ENCODE data around the gene BFAR. TPM values are rescaled to one million over a fixed set of nuclear protein-coding genes. Genes with fewer than 3 reads are reported as not detected.
"Not testable (repeated sequence)": the region's sequence is repeated elsewhere in the genome, so short reads cannot be mapped to it uniquely, and the experiment has no call there.

BFAR gene
- total RNA-seq, 1 donor from 2014 or later: 36.3 TPM

DNA sequence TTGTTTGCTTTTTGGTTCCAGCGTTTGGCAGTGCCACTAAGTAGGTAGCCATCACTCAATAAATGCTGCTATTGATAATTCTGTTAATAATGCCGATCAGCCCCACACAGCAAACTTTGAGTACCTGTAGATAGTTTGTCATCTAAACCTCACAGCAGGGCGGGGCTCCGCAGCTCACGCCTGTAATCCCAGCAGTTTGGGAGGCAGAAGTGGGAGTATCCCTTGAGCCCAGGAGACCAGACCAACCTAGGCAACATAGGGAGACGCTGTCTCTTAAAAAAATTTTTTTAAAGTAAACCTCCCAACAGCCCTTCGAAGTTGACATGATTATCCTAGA, 1.6 kb downstream of the BFAR start:
- intact Hi-C loops (cut with micrococcal nuclease): no loop called here
- DNase-seq (no peak), ATAC-seq (no peak)

DNA sequence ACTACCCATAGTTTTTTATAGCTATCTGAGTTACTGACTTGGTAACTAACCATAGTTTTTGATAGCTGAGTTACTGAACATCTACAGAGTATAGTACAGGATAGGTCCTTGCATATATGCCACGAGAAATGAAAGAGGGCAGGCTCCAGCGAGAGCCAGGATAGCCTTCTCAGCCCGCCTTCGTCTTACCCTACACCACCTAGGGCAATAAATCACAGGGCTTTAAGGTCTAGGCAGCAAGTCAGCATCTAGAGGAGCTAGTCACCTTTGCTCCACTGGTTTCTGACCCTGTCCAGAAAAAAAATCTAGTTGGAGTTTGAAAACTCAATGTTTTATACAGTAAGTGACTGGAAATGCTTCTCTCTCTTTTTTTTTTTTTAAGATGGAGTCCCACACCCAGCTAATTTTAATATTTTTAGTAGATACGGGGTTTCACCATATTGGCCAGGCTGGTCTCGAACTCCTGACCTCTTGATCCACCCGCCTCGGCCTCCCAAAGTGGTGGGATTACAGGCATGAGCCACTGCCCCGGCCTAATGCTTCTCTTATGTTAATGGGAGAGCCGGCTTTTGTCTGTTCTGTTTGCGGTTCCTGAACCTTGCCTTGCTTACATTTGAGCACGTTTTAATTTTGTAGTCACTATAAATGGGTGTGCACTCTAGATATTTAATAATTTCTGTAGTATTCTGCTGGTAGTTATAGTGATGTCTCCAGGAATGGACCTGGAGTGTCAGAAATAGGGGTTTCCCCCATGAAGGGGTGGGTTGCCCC, 2.8 kb downstream of the BFAR start:
- intact Hi-C loops (cut with micrococcal nuclease): no loop called here
- ATAC-seq (no peak), DNase-seq (no peak)

DNA sequence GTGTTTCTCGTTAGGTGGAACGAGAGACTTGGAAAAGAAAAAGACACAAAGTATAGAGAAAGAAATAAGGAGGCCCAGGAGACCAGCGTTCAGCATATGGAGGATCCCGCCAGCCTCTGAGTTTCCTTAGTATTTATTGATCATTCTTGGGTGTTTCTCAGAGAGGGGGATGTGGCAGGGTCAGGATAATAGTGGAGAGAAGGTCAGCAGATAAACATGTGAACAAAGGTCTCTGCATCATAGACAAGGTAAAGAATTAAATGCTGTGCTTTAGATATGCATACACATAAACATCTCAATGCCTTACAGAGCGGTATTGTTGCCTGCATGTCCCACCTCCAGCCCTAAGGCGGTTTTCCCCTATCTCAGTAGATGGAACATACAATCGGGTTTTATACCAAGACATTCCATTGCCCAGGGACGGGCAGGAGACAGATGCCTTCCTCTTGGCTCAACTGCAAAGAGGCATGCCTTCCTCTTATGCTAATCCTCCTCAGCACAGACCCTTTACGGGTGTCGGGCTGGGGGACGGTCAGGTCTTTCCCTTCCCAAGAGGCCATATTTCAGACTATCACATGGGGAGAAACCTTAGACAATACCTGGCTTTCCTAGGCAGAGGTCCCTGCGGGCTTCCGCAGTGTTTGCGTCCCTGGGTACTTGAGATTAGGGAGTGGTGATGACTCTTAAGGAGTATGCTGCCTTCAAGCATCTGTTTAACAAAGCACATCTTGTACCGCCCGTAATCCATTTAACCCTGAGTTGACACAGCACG, 3.6 kb downstream of the BFAR start:
- ATAC-seq; DNase-seq; intact Hi-C loops (cut with micrococcal nuclease): not testable (repeated sequence)

DNA sequence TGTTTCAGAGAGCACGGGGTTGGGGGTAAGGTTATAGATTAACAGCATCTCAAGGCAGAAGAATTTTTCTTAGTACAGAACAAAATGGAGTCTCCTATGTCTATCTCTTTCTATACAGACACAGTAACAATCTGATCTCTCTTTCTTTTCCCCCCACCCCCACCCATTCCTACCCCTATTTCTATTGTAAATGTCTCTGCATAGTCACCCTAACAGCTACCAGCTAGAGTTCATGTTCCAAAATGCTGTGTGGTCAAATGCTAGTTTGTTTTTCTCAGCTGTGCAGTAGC, 4.1 kb downstream of the BFAR start:
- intact Hi-C loops (cut with micrococcal nuclease); ATAC-seq; DNase-seq: not testable (repeated sequence)

DNA sequence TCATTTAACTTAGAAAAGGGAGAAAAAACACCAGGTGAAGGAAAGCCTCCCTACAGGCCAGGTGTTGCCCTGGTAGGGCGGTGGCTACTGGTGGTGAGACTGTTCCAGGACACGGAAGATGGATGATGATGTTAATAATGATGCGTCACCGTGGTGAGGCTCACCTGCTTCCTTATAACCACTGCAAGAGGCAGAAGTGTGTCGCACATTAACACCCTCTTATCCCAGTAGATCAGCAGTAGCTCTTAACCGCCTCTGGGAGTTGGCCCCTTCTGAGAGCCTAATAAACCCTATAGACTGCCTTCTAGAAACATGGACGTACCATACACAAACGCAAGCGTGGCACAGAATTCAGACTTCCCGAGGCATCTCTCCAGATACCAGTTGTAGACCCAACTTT, 7.8 kb downstream of the BFAR start:
- intact Hi-C loops (cut with micrococcal nuclease): no loop called here
- no peak for DNase-seq
- no peak for ATAC-seq

DNA sequence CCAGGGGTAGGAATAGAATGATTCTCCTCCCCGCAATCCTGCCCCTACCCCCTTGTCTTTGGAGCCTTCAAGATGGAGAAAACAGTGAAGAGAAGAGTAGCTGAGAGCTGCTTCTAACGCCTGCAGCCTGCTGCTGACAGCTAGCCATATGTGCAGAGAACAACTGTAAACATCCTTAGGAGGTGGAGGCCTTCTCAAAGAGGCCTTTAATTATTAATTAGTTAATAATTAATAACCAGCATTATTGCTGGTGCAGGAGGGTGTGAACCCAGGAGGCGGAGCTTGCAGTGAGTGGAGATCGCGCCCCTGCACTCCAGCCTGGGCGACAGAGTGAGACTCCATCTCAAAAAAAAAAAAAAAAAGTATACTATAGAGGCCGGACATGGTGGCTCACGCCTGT, 8.5 kb downstream of the BFAR start:
- ATAC-seq (no peak), DNase-seq (no peak)
- intact Hi-C loops (cut with micrococcal nuclease): no loop called here

DNA sequence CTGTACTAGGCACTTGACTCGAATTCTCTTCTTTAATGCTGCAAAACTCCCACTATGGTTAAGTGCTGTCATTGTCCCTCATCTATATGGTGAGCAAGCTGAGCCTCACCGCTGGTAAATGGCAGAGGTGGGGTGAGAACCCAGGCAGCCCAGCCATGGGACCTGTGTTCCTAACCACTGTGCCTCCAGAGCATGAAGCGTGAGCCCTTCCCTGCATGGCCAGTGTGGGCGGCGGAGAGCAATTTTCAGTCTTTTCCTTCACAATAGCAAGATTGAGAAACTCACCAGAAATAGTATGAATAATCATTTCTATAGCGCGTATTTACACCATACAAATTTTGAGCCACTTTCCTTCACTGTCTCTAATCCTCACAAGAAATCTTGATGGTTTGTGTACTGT, 9.2 kb downstream of the BFAR start:
- intact Hi-C loops (cut with micrococcal nuclease): no loop called here
- ATAC-seq (no peak), DNase-seq (no peak)

DNA sequence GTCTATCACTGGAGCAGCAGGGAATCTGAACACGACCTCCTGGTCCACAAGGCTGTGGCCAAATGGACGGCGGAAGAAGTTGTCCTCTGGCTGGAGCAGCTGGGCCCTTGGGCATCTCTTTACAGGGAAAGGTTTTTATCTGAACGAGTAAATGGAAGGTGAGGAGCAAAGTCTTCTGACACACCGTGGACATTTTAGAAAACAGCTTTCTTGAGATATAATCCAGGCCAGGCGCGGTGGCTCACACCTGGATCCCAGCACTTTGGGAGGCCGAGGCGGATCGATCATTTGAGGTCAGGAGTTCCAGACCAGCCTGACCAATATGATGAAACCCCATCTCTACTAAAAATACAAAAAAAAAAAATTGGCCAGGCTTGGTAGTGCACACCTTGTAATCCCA, 17.1 kb downstream of the BFAR start:
- no peak for DNase-seq
- ATAC-seq: no peak
- intact Hi-C loops (cut with micrococcal nuclease): no loop called here

DNA sequence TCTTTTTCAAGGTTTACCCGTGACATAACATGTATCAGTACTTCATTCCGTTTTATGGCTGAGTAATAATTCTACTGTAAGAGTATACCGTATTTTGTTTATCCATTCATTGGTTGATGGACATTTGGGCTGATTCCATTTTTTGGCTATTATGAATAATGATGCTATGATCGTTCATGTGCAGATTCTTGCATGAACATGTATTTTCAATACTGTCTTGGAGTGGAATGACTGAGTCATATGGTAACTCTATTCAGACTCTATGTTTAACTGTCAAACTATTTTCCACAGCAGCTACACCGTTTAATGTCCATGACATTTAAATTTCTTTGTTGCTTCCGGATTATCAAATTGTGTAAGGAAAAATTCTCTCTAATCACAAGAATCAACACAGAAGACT, 17.9 kb downstream of the BFAR start:
- ATAC-seq: no peak
- no peak for DNase-seq
- intact Hi-C loops (cut with micrococcal nuclease): no loop called here

DNA sequence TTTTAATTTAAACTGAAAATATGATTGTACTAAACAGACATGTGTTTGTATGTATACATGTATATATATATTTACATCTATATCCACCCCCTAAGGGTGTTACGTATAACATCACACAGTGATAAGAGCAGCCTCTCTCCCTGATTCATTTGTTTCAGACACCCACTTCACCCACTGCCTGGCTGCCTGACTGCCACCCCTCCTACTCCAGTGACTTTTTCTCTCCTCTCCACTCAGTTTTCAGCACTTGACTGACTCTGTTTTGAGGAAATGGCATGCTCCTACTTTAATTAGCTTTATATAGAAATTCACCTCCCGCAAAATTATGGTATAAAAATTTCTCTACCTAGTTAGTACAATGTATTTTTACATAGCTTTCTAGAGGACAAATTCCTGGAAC, 20.0 kb downstream of the BFAR start:
- DNase-seq (no peak), ATAC-seq (no peak)
- intact Hi-C loops (cut with micrococcal nuclease): no loop called here

DNA sequence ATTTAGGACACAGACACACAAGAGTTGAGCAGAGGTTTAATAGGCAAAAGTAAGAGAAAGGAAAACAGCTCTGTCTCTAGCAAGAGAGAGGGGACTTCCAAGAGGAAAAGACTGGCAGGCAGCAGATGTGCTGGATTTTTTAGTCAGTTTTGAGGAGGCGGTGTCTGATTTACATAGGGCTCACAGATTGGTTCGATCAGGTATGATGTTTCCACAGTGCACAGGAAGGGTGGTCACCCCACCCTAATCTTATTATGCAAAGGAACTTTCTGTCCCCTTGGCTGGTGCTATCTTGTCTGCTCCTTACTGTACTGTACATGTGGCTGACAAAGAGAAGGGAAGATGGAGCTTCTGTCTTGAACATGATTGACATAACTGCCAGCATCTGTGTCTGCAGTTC, 25.3 kb downstream of the BFAR start:
- DNase-seq: no peak
- no peak for ATAC-seq
- intact Hi-C loops (cut with micrococcal nuclease): no loop called here

DNA sequence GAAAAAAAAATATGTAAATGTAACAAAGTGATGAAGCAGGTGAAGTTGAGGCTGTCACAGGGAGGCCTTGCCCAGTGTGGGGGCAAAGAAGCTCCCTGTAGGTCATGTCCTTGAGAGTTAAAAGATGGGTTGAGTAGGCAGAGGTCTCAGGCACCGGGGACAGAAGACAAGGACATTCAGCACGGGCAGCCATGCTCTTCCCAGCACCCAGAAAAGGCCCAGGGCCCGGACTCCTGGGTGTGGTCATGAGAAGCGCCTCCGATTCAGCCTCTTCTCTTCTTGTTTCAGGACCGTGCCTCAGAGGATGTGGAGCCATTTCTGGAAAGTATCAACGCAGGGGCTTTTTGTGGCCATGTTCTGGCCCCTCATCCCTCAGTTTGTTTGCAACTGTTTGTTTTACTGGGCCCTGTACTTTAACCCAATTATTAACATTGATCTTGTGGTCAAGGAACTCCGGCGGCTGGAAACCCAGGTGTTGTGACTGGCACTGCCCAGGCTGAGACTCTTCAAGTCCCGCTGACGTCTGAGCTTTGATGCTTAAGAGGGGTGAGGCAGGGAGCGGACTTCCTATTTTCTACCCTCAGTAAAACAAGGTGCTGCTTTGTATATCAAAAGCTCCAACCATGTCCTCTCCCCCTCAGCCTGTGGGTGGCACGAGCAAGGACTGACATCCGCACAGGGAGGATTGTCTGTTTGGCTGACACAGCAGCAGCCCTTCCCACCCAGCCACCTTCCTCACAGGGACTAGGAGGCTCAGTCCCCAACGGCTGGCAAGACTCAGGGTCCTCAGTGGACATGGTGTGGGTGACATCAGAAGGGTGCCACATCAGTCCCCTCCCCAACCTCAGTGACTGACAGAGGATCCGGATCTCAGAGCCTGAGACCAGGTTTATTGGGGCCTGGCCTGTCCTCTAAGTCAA, 34.9 kb downstream of the BFAR start:
- intact Hi-C loops (cut with micrococcal nuclease): no loop called here
- no peak for ATAC-seq

DNA sequence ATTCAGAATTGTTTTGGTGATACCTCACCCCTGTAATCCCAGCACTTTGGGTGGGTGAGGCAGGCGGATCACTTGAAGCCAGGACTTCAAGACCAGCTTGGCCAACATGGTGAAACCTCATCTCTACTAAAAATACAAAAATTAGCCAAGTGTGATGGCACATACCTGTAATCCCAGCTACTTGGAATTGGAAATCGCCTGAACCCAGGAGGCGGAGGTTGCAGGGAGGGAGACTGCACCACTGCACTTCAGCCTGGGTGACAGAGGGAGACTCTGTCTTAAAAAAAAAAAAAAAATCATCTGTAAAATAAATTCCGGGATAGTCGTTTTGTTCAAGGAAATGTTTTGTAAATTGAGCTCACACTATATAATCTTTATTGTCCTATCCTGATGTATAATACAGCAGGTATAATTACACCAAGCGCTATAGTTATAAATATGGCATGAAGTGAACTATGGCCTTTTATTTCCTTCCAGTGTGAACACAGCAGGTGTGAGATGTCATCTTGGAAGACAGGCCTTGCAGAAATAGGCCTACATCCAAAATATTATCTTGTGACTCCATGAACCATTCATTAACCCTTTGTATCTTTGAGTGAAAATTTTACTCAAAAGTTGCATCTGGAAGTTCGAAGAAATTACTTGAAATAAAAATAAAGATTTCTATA, 35.9 kb downstream of the BFAR start:
- intact Hi-C loops (cut with micrococcal nuclease): no loop called here

More for the DNA sequence above, 34.9 kb downstream of the BFAR start:
- DNase-seq: no peak

DNA sequence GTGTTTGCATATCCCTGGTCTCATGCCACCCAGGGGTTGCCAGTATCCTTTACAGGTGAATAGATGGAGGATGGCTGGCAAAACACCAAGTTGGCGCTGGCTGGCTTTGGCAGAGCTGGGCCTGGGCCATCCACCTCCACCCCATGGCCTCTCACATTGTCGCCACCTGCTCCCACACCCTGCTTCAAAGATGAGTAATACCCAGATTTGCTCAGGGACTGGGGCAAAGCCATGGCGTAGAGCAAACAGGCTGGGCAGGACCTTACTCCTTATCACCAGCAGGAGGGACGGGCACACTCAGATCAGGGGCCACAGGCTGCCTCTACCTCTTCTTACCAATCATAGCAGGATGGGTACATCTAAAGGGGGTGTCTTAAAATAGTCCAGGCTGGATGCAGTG, 37.0 kb downstream of the BFAR start:
- DNase-seq (no peak), ATAC-seq (no peak)
- intact Hi-C loops (cut with micrococcal nuclease): no loop called here

More for the DNA sequence above, 35.9 kb downstream of the BFAR start:
- ATAC-seq: no peak
- no peak for DNase-seq

DNA sequence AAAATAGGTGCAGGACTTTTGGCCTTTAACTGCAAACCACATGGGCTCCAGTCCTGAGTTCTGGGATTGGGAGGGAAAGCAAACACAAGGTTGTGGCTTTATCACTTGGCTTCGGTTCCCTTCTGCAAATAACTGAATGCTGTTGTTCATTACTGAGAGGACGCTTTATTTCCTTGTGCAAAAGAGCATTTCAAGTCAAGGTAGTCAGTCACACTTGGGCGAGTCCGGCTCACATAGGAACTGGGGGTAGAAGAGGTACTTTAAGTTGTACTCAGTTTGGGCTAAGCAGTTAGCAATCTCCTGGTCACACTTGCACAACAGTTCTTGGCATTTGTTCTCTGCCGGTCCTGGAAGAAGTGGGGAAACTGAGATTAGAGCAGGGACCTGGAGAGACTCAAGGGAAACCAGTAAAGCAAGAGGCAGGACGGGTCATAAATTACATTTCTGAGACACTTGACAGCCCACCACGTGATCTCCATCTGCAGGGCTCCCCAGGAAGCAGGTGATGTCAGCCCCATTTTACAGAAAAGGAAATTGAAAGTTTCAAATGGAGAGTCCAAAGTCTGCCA, 39.7 kb downstream of the BFAR start:
- DNase-seq (no peak), ATAC-seq (no peak)
- intact Hi-C loops (cut with micrococcal nuclease): no loop called here

DNA sequence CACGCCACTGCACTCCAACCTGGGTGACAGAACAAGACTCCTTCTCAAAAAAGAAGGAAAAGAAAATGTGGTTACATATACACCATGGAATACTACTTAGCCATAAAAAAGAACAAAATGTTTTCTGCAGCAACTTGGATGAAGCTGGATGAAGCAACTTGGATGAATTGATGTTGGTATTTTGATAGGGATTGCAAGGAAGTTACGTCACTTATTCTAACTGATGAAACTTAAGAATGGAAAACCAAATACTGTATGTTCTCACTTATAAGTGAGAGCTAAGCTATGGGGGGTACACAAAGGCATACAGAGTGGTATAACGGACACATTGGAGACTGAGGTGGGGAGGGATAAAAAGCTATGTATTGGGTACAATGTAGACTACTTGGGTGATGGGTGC, 43.9 kb downstream of the BFAR start:
- intact Hi-C loops (cut with micrococcal nuclease): no loop called here
- ATAC-seq (no peak), DNase-seq (no peak)

DNA sequence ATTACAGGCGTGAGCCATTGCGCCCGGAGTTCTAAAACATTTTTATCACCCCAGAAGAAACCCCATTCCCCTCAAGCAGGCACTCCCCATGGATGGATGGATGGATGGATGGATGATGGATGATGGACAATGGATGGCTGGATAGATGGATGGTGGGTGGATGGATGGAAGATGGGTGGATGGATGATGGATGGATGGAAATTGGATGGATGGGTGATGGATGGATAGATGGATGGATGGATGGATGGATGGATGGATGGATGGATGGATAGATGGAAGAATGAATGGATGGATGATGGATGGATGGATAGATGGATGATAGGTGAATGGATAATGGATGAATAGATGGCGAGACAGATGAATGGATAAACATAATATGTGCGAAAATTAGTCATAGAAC, 44.9 kb downstream of the BFAR start:
- DNase-seq: no peak
- ATAC-seq: no peak
- intact Hi-C loops (cut with micrococcal nuclease): no loop called here

DNA sequence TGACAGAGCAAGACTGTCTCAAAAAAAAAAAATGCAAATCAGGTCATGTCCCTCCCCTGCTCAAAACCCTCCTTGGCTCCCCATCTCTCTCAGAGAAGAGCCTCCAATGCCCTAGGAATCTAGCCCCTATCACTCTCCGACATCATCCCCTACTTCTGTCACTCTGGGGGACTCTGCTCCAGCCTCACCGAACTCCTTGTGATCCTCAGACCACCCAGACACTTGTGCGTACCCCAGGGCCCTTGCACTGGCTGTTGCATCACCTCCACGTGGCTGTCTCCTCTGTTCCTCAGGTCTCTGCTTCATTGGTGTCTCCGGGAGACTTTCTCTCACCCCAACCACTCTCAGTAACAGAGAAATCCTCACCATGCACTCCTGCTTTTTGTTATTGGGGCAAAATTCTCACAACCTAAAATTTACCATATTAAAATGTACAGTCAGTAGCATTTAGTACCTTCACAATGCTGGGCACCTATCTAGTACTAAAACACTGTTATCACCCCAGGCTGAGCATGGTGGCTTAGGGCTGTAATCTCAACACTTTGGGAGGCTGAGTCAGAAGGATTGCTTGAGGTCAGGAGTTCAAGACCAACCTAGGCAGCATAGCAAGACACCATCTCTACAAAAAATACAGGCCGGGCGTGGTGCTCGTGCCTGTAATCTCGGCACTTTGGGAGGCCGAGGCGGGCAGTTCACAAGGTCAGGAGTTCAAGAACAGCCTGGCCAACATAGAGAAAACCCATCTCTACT, 46.2 kb downstream of the BFAR start:
- intact Hi-C loops (cut with micrococcal nuclease): no loop called here
- ATAC-seq: no peak
- DNase-seq: no peak

DNA sequence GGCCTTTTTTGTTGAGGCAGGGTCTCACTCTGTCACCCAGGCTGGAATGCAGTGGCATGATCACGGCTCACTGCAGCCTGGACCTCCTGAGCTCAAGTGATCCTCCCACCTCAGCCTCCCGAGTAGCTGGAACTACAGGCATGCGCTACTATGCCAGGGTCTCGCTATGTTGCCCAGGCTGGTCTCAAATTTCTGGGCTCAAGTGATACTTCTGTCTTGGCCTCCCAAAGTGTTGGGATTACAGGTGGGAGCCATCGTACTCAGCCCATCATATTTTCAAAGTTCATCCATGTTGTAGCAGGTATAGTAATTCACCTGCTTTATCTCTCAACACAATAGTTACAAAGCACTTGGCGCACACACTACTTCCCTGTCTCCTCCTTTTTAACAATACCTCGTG, 47.6 kb downstream of the BFAR start:
- DNase-seq; ATAC-seq; intact Hi-C loops (cut with micrococcal nuclease): not testable (repeated sequence)

All from left ventricle myocardium superior (tissue), 1 donor.